ENCODE results near the gene MMD2. TPM values are rescaled to one million over a fixed set of nuclear protein-coding genes. Genes with fewer than 3 reads are reported as not detected.

The MMD2 gene
- total RNA-seq, 1 donor from 2014 or later: not detected

- peaks cover 5% of the 10 kb centered on the region for H3K4me1 Mint-ChIP-seq (ENCODE audit: unreplicated experiment)
- no peak for TF ChIP-seq CTCF (IDR thresholded peaks at IDR 0.05)
- H3K4me3 Mint-ChIP-seq (ENCODE audit: unreplicated experiment): no peak overlapping the region
- DNase-seq (ENCODE audit: extremely low spot score, unreplicated experiment): no peak
- H3K27me3 Mint-ChIP-seq (ENCODE audit: unreplicated experiment): peaks cover 36% of the 10 kb centered on the region
- H3K36me3 Mint-ChIP-seq (ENCODE audit: unreplicated experiment): no peaks in the 10 kb centered on the region
- no peaks in the 10 kb centered on the region for H3K9me3 Mint-ChIP-seq (ENCODE audit: unreplicated experiment)
- H3K27ac Mint-ChIP-seq (ENCODE audit: unreplicated experiment): no peak overlapping the region
These were observed 1.4 kb upstream of the MMD2 start for GRCh38 chr7:4960363-4960762.

- no peaks in the 10 kb centered on the region for H3K9me3 Mint-ChIP-seq (ENCODE audit: unreplicated experiment)
- no peak for DNase-seq (ENCODE audit: extremely low spot score, unreplicated experiment)
- peaks cover 38% of the 10 kb centered on the region for H3K27me3 Mint-ChIP-seq (ENCODE audit: unreplicated experiment)
- no peak for TF ChIP-seq CTCF (IDR thresholded peaks at IDR 0.05)
- no peak overlapping the region for H3K27ac Mint-ChIP-seq (ENCODE audit: unreplicated experiment)
- no peaks in the 10 kb centered on the region for H3K36me3 Mint-ChIP-seq (ENCODE audit: unreplicated experiment)
- H3K4me3 Mint-ChIP-seq (ENCODE audit: unreplicated experiment): no peak overlapping the region
- H3K4me1 Mint-ChIP-seq (ENCODE audit: unreplicated experiment): peaks cover 5% of the 10 kb centered on the region
These were observed 906 bp upstream of the MMD2 start for GRCh38 chr7:4959893-4960292.

GRCh38 chr7:4959306-4959705 lies 319 bp upstream of the MMD2 start:
- Mint-ChIP-seq H3K9me3 (ENCODE audit: unreplicated experiment) (no peaks in the 10 kb centered on the region), H3K27me3 (ENCODE audit: unreplicated experiment) (peaks cover 36% of the 10 kb centered on the region)

GRCh38 chr7:4957847-4958476 lies 1.0 kb downstream of the MMD2 start:
- H3K4me3 Mint-ChIP-seq (ENCODE audit: unreplicated experiment): peak overlapping the region; percentile 70
- no peak overlapping the region for H3K27ac Mint-ChIP-seq (ENCODE audit: unreplicated experiment)
- no peak for TF ChIP-seq CTCF (IDR thresholded peaks at IDR 0.05)
- no peaks in the 10 kb centered on the region for H3K36me3 Mint-ChIP-seq (ENCODE audit: unreplicated experiment)
- H3K27me3 Mint-ChIP-seq (ENCODE audit: unreplicated experiment): peaks cover 31% of the 10 kb centered on the region
- peaks cover 5% of the 10 kb centered on the region for H3K4me1 Mint-ChIP-seq (ENCODE audit: unreplicated experiment)
- H3K9me3 Mint-ChIP-seq (ENCODE audit: unreplicated experiment): no peaks in the 10 kb centered on the region
- DNase-seq (ENCODE audit: extremely low spot score, unreplicated experiment): no peak

More at GRCh38 chr7:4959306-4959705, 319 bp upstream of the MMD2 start:
- DNase-seq (ENCODE audit: extremely low spot score, unreplicated experiment): no peak
- TF ChIP-seq CTCF (IDR thresholded peaks at IDR 0.05): no peak
- no peaks in the 10 kb centered on the region for H3K36me3 Mint-ChIP-seq (ENCODE audit: unreplicated experiment)
- no peak overlapping the region for H3K4me3 Mint-ChIP-seq (ENCODE audit: unreplicated experiment)
- H3K4me1 Mint-ChIP-seq (ENCODE audit: unreplicated experiment): peaks cover 5% of the 10 kb centered on the region
- no peak overlapping the region for H3K27ac Mint-ChIP-seq (ENCODE audit: unreplicated experiment)

- no peak overlapping the region for H3K27ac Mint-ChIP-seq (ENCODE audit: unreplicated experiment)
These were observed 6.9 kb downstream of the MMD2 start for GRCh38 chr7:4951903-4952636.

More at GRCh38 chr7:4951903-4952636, 6.9 kb downstream of the MMD2 start:
- H3K27me3 Mint-ChIP-seq (ENCODE audit: unreplicated experiment): peaks cover 16% of the 10 kb centered on the region
- H3K4me3 Mint-ChIP-seq (ENCODE audit: unreplicated experiment): no peak overlapping the region
- H3K9me3 Mint-ChIP-seq (ENCODE audit: unreplicated experiment): peaks cover 5% of the 10 kb centered on the region
- no peaks in the 10 kb centered on the region for H3K4me1 Mint-ChIP-seq (ENCODE audit: unreplicated experiment)
- DNase-seq (ENCODE audit: extremely low spot score, unreplicated experiment): no peak
- no peaks in the 10 kb centered on the region for H3K36me3 Mint-ChIP-seq (ENCODE audit: unreplicated experiment)
- no peak for TF ChIP-seq CTCF (IDR thresholded peaks at IDR 0.05)
